HS-5 (cell line): ENCODE results near the gene DDX49.
"Not testable (repeated sequence)": the region's sequence is repeated elsewhere in the genome, so short reads cannot be mapped to it uniquely, and the experiment has no call there.

Experiments used
- DNase-seq: peaks from one replicate; pipeline ENCODE4 v3.0.0-alpha.2; 2012; ENCODE audit warnings: low read depth

Gene DDX49

GRCh38 chr19:18942692-18943091 lies 23.2 kb downstream of the DDX49 start:
- no peak for DNase-seq

DNA sequence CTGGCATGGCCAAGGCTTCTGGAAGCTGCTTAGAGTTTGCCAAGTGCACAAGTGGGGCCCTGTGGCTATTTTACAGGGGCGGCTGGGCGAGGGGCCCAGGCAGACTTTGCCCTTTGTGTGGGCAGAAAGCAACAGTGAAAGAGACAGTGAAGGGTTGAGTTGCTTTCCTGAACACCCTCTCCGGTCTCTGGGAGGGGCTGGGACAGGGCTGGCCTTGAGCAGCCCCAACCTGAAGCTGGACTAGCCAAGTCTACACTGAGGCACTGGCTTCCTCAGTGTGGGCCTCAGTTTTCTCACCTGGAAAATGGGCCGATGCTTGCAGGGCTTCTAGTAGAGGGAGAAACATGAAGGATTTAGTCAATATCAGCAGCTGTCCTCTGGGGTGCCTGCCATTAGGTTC lies 23.9 kb downstream of the DDX49 start:
- DNase-seq, result no peak

GRCh38 chr19:18945297-18945696 lies 25.8 kb downstream of the DDX49 start:
- DNase-seq, result no peak

DNA sequence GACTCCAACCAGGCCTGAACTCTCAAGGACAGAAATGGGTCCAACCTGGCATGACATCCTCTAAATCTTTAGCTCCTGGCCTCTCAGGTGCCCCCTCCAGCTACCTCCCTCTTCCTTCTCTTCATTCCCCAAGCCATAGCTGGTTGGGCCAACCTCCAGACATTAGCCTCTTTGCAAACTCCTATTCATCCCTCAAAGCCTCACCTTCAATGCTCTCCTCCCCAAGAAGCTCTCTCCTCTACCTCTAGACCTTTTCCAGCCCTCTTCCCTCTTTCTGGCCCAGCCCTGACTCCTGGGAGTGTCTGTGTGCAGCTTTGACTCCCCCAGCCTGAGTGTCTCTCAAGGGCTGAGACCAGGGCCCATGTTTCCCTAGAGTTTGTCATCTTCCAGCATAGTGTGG lies 26.8 kb downstream of the DDX49 start:
- DNase-seq, result no peak

DNA sequence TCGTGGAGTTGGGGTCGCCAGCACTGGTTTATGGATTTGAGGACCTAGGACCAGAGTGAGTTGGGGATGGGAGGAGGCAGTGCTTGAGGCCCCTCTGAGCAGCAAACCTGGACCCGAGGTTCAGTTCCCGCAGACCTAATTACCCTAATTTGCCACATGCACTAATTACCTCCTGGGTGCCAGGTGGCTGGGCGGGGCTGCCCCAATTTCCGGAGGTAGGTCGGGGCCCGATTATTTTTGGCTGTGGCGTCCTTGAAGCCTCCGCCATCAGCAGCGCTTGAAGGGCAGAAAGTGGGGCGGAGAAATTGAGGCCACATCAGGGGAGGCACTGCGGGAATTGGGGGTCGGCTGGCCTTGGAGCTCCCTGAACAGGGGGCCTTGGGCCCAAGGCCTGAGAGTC lies 27.4 kb downstream of the DDX49 start:
- DNase-seq, result no peak

- no peak for DNase-seq
Observed at GRCh38 chr19:18948075-18948975, 28.8 kb downstream of the DDX49 start.

- no peak for DNase-seq
Observed at GRCh38 chr19:18948976-18949356, 29.5 kb downstream of the DDX49 start.

- DNase-seq, result no peak
Observed at GRCh38 chr19:18949858-18950257, 30.3 kb downstream of the DDX49 start.

DNA sequence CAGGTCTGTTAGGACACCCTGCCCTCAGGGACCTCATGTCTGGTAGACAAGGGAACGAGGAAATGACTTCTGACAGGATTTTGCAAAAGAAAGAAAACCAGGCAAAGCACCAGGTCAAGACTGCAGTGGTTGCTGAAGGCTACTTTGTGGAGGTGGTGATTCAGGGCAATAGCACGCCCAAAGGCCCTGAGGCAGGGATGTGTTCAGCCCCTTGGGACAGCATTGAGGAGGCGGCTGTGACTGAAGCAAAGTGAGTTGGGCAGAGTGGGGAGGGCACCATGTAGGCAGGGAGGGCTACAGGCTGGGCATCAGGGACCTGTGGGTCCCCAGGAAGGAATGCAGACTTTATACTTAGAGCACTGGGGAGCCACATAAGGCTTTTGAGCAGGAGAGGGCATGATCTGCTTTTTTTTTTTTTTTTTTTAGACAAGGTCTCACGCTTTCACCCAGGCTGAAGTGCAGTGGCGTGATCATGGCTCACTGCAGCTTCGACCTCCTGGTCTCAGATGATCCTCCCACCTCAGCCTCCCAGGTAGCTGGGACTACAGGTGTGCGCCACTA lies 32.3 kb downstream of the DDX49 start:
- no peak for DNase-seq

DNA sequence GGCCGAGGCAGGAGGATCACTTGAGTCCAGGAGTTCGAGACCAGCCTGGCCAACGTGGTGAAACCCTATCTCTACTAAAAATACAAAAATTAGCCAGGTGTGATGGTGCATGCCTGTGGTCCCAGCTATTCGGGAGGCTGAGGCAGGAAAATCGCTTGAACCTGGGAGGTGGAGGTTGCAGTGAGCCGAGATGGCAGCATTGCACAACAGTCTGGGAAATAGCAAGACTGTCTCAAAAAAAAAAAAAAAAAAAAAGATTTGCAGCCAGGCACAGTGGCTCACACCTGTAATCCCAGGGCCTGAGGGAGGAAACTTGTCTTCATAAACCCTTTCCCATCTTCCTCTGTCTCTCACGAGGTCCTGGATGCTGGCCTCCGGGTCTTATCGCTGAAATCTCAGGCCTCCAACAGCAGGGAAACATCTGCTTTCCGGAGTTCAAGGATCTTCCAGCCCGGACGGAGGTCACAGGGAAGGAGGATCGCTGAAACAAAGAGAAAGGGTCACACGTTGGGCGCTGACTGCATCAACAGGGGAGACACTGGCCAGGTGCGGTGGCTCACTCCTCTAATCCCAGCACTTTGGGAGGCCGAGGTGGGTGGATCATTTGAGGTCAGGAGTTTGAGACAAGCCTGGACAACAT lies 33.0 kb downstream of the DDX49 start:
- not testable (repeated sequence) for DNase-seq

DNA sequence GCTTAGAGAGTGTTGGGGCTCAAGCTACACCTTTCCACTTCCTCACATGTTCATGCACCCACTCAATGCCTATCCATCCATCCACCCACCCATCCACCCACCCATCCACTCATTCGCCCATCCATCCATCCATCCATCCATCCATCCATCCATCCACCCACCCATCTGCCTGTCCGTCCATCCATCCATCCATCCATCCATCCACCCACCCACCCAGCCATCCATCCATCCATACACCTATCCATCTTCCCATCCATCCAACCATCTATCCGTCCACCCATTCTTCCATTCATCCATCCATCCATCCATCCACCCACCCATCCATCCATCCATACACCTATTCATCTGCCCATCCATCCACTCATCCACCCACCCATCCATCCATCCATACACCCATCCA lies 34.6 kb downstream of the DDX49 start:
- no peak for DNase-seq

DNA sequence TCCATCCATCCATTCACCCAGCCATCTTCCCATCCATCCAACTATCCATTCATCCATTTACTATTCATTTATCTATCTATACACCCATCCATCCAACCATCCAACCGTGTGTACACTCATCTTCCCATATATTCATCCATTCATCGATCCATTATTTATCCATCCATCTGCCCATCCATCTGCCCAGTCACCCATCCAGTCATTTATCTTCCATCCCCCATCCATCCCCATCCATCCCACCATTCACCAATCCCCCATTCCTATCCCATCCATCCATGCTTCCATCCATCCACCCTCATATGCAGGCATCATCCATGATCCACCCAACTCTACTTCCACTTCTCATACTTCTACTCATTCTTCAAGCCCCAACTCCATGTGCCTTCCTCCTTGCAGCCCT lies 35.5 kb downstream of the DDX49 start:
- DNase-seq, result no peak

- DNase-seq, result no peak
Observed at GRCh38 chr19:18960370-18960769, 40.9 kb downstream of the DDX49 start.

DNA sequence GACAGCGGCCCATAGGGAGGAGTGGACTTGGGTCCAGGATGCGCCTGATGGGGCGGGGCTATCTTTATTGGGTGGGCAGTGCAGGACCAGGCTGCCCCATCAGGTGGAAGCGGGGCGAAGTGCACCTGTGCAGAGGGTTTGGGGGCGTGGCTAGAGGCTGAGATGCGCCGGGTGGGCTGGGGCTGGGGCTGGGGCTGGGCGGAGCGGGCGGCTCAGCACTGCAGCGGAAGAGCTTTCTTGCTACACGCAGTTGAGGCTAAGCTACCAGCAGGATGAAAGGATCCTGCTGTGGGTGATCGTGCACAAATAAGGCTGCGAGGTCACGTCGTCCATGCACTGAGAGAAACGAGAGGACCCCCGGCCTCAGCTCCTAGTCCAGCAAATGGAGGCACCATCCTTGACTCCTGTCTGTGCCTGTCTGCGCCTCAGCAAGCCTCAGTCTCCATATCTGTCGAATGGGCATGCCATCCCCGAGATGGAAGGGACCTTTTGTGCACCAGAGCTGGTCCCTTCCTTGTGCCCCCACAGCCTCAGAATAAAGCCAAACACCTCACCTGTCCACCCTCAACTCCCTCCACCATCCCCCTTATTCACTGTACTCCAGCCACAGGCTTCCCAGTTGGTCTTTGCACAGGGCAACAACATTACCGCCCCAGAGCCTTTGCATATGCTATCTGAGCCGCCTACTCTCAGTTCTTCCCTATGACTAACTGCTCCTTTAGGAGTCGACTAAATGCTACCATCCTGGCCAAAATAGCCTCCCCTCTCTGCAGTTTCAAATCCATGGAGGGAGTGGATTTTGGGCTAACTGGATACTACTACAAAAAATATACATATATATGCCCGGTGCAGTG lies 42.5 kb downstream of the DDX49 start:
- DNase-seq, result no peak

GRCh38 chr19:18964121-18964520 lies 44.6 kb downstream of the DDX49 start:
- no peak for DNase-seq

GRCh38 chr19:18966307-18966706 lies 46.8 kb downstream of the DDX49 start:
- no peak for DNase-seq

DNA sequence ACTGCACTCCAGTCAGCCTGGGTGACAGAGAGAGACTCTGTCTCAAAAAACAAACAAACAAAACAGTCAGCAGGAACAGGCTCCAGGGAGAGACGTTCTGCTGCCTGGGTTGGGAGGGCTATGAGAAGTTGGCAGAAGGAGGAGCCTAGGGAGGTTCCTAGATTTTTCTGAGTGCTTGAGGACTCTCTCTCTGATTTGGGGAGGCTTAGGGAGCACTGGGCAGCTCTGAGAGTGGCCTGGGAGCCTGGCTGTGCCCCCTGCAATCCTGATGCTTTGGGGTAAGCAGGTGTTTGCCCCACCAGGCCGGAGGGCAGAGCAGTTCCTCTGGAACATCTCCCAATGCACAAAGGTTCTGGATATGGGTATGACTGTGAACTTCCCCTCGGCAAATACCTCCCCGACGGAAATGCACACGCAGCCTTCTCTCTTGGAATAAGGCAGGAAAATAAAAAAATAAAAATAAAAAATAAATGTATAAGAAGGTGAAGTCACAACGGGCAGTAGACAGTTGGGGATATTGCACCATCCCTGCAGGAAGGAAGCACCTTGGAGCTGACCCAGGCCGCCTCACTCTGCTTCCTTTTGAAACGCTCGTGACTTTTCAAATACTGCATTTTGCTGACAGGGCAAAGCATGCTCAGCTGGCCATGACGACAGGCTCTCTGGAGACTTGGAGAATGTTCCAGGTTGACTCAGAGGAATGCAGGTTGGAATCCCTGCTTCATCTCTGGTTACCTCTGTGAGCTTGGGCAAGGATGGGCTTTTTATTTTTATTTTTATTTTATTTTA lies 48.0 kb downstream of the DDX49 start:
- no peak for DNase-seq

DNA sequence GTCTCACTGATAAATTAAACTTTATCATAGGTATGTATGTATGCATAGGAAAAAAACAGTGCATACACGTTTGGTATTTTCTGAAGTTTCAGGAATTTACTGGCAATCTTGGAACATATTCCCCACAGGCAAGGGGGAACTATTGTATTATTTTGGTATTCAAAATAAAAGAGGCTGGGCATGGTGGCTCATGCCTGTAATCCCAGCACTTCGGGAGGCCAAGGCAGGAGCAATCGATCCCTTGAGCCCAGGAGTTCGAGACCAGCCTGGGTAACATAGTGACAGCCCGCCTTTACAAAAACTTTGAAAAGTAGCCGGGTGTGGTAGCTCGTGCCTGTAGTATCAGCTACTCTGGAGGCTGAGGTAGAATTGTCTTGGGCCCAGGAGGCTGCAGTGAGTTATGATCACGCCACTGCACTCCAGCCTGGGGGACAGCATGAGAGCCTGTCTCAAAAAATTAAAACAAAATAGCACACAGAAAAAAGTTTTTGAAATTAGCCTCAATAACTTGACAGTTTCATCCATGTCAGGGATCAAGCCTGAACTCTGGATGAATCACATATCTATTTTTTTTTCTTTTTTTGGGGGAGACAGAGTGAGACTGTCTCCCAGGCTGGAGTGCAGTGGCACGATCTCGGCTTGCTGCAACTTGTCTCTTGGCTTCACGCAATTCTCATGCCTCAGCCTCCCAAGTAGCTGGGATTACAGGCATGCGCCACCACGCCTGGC lies 50.6 kb downstream of the DDX49 start:
- DNase-seq, result no peak

DNA sequence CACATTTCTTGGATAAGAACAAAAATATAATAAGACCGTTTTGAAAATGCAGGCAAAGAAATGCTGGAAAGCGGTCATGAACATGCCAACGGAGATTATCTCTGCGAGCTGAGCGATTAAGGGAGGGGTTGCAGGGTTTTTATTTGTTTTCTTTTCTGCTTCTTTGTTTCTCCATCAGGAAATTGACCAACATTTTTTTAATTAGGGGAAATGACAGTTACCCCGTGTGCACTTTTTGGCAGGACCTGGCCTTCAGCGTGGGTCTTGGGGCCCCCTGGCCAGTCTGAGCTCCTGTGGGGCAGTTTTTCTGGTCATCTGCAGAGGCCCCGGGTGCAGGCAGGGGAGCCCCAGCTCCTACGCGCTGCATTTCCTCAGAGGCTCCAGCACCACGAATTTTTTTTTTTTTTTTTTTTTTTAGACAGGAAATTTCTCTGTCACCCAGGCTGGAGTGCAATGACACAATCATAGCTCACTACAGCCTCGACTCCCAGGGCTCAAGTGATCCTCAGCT lies 52.8 kb downstream of the DDX49 start:
- no peak for DNase-seq

DNA sequence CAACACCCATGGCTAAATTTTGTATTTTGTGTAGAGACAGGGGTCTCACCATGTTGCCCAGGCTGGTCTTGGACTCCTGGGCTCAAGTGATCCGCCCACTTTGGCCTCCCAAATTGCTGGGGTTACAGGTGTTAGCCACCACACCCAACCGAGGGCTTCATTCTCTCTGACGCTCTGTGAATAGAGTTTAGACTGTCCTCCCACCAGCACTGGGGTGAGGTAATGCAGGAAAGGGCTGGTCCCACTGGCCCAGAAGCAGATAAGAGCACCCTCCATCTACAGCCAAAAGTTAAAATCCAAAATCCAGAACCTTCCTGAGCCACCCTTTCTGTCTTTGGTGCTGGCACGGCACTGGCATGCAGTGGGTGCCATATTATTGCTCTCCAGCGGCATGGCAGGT lies 53.3 kb downstream of the DDX49 start:
- DNase-seq, result no peak

DNA sequence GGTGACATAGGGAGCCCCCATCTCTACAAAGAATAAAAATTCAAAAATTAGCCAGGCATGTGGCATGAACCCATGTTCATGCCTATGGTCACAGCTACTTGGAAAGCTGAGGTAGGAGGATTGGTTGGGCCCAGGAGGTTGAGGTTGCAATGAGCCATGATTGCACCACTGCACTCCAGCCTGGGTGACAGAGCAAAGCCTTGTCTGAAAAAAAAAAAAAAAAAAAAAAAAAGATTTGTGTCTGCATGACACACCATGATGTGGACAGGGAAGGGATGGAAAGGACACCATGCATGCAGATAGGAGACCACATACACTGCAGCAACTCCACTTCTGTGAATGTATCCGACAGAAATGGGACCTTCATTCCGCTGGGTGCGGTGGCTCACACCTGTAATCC lies 55.5 kb downstream of the DDX49 start:
- DNase-seq, result no peak
